ELR (cell line): ENCODE measurements around the gene MARVELD2.
A peak's percentile ranks its signal among the peaks of the same experiment; 100 is the strongest.
"Not testable (repeated sequence)": the region's sequence is repeated elsewhere in the genome, so short reads cannot be mapped to it uniquely, and the experiment has no call there.

Source experiments
- DNase-seq: peaks from one replicate; pipeline ENCODE4 v3.0.0-alpha.2; 2015; ENCODE audit warnings: low read depth

The MARVELD2 gene

GRCh38 chr5:69449511-69449910, 34.6 kb downstream of the MARVELD2 start:
- DNase-seq, result no peak

GRCh38 chr5:69450116-69450515, 35.2 kb downstream of the MARVELD2 start:
- peak; percentile 96 for DNase-seq

DNA sequence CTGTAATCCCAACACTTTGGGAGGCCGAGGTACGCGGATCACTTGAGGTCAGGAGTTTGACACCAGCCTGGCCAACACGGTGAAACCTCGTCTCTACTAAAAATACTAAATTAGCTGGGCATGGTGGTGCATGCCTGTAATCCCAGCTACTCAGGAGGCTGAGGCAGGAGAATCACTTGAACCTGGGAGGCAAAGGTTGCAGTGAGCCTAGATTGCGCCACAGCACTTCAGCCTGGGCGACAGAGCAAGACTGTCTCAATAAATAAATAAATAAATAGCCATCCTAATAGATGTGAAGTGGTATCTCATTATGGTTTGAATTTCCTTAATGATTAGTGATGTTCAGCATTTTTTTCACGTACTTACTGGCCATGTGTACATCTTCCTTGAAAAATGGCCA, 35.6 kb downstream of the MARVELD2 start:
- DNase-seq, result not testable (repeated sequence)

DNA sequence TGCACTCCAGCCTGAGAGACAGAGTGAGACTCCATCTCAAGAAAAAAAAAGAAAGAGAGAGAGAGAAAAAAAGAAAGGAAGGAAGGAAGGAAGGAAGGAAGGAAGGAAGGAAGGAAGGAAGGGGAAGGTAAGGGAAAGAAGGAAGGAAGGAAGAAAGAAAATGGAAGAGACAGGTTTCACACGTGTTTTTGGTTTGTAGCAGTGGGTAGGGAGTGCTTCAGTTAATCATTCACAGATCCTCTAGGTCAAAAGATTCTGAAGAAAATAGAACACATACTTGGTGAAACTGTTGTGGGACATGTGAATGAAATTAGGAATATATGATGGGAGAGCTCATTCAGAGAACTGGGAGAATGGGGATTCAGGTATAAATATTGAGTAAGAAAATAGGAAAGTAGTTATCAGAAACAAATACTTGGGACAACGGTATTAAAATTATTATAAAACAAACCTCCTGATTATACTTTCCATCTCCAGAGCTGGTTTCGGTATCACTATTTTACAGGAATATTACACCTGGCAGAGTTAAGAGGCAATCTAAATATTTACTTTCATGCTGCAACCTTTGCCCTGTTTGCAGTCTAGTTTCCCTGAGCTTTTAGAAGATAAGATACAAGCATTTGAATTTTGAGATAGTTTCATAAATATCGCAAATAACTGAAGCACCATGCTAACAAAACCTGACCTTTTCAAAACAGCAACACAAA, 37.2 kb downstream of the MARVELD2 start:
- DNase-seq, result no peak

DNA sequence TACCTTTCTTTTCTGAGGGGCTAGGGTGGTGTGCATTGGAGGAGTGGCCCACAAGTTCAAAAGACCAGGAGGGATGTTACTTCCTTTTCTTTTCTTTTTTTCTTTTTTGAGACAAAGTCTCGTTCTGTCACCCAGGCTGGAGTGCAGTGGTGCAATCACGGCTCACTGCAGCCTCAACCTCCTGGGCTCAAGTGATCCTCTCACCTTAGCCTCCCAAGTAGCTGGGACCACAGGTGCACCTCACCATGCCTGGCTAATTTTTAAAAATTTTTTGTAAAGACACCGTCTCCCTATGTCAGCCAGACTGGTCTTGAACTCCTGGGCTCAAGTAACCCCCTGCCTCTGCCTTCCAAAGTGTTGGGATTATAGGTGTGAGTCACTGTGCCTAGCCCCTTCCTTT, 38.6 kb downstream of the MARVELD2 start:
- not testable (repeated sequence) for DNase-seq

DNA sequence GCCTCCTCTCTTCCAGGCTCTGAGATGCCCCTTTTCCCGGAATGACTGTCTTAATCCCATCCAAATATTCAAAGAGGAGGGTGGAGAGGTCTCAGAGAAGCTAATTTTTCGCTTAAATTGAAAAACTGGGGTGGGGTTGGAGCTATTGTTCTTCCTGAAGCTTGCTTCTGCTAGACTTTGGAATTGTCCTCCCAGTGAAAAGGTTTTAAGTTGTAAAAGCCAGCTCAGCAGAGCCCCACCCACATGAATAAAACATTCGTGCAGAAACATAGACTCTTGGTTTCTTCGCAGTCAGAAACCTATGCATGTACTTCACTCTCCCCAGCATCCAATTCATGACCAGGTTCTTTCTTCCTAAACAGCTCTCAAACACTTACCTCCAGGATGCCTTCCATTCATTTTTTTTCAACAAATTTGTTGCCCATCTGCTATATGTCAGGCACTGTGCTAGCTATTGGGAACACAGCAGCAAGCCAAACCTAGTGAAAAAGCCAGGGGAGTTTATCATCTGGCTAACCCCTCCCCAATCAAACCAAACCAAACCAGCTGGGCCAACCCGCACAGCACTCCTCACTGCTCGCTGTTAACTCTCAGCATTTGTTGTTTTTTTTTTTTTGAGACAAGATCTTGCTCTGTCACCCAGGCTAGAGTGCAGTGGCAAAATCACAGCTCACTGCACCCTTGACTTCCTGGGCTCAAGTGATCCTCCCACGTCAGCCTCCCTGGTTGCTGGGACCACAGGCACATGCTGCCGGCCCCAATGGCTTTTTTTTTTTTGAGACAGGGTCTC, 39.7 kb downstream of the MARVELD2 start:
- DNase-seq, result no peak

DNA sequence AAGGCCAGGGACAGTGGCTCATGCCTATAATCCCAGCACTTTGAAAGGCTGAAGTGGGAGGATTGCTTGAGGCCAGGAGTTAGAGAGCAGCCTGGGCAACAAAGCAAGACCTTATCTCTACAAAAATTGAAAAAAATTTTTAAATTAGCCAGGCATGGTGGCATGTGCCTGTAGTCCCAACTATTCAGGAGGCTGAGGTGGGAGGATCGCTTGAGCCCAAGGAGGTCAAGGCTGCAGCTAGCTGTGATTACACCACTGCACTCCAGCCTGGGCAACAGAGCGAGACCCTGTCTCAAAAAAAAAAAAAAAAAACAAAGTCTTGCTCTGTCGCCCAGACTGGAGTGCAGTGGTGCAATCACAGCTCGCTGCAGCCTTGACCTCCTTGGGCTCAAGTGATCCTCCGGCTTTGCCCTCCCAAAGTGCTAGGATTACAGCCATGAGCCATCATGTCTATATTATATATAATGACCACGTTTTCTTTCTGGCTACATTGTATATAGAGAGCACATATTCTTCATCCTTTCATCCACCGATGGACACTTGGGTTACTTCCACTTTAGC, 40.6 kb downstream of the MARVELD2 start:
- DNase-seq, result not testable (repeated sequence)

- no peak for DNase-seq
Observed at GRCh38 chr5:69462170-69462569, 47.3 kb downstream of the MARVELD2 start.

DNA sequence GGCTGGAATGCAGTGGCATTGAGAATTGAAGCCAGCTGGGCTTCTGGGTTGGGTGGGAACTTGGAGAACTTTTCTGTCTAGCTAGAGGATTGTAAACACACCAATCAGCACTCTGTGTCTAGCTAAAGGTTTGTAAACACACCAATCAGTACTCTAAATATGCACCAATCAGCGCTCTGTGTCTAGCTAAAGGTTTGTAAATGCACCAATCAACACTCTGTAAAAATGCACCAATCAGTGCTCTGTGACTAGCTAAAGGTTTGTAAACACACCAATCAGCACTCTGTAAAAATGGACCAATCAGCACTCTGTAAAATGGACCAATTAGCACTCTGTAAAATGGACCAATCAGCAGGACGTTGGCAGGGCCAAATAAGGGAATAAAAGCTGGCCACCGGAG, 51.5 kb downstream of the MARVELD2 start:
- not testable (repeated sequence) for DNase-seq

DNA sequence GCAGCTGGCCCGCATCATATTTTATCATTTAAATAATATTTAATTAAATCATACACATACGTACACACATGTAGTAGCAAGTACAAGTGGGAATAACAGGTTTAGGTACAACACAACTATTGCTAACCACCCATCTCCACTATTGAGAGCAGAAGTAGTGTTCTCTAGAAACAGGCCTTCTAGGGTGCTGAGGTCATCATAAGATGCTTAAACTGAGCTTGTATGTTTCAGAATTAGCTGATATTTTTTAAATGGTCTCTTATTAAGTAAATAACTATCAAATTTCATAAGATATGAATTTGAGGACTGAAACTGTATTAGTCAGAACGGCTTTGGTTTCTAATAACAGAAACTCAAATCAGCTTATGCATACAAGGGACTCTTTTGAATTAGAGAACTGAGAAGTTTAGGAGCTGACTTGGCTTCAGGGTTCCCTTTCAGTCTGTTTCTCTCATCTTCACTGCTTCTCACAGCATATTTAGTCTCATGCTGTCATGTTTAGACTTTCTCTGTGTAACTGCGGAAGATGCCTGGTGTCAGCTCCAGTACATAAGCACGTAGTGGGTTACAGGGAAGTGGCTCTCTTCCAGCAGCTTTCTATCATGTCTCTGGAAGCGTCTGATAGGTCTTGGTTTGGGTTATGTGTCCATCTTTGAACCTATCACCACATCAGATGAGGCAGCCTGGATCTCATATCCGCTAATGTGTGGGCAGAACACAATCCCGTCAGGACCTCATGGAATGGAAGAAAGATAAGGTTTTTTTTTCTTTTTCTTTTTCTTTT, 52.7 kb downstream of the MARVELD2 start:
- no peak for DNase-seq

DNA sequence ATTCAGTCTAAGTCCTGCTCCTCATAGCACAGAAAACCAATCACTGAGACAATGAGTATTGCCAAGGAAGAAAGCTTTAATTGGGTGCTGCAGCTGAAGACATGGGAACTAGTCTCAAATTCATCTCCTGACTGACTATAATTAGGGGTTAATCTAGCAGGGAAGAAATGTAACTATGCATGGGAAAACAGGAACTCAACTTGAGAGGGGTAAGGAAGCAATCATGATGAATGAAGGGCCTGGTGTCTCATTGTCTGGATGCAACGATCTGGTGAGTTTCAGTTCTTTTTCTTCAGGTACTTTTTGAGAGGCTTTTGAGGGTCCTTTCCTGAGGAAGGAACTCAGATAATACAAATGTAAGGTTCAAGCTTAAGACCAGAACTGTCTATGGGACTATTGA, 53.7 kb downstream of the MARVELD2 start:
- no peak for DNase-seq

DNA sequence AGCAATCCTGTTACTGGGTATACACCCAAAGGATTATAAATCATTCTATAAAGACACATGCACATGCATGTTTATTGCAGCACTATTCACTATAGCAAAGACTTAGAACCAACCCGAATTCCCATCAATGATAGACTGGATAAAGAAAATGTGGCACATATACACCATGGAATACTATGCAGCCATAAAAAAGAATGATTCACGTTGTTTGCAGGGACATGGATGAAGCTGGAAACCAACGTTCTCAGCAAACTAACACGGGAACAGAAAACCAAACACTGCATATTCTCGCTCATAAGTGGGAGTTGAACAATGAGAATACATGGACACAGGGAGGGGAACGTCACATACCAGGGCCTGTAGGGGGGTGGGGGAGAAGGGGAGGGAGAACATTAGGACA, 56.6 kb downstream of the MARVELD2 start:
- not testable (repeated sequence) for DNase-seq

- DNase-seq, result not testable (repeated sequence)
Observed at GRCh38 chr5:69472535-69473143, 57.7 kb downstream of the MARVELD2 start.

DNA sequence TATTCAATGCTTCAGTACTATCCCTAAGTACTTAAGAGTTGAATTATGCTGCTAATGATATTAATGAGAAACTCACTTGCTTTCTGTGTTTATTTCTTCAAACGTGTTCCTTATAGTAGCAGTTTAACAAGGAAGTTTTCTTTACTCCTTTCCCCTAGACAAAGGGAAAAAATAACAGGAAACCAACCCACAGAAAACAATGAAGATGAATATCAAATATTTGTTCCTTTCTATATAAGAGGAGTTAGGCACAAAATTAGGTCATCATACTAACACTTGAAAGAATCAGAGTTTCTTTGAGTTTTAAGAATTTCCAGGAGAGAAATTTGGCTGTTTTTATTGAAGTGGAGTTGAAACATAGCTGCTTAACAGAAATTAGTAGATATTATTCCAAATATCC, 62.3 kb downstream of the MARVELD2 start:
- DNase-seq, result no peak

- not testable (repeated sequence) for DNase-seq
Observed at GRCh38 chr5:69478296-69478695, 63.4 kb downstream of the MARVELD2 start.

DNA sequence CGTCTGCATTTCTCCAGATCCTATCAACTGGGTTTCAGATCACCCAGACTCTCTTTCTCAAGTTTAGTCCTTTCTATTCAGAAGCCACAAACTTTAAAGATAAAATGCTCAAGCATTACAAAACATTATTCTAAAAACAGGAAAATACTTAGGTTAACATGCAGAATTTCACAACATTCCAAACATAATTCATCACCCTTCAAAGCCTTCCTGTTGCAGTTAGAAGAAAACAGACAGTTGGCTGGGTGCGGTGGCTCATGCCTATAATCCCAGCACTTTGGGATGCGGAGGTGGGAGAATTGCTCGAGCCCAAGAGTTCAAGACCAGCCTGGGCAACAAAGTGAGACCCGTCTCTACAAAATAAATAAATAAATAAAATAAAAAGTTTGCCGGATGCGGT, 70.0 kb downstream of the MARVELD2 start:
- DNase-seq, result peak; percentile 39

GRCh38 chr5:69485471-69485870, 70.6 kb downstream of the MARVELD2 start:
- DNase-seq, result no peak

DNA sequence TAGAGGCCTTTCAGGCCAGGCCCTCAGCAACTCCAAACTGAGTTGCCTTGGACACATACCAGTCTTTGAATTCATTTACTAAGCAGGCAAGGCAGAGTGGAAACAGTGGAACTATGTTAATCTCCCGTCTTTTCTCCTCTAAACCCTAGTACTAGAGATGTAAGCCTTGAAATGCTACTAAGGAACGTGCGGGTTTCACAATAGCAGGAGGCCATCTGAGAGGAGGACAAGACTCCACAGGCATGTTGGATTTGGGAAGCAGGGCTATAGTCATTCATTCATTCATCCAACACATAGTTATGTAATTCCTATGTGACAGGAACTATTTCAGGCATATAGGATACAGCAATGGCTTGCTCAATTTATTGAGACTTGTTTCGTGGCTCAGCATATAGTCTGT, 74.3 kb downstream of the MARVELD2 start:
- DNase-seq, result no peak

DNA sequence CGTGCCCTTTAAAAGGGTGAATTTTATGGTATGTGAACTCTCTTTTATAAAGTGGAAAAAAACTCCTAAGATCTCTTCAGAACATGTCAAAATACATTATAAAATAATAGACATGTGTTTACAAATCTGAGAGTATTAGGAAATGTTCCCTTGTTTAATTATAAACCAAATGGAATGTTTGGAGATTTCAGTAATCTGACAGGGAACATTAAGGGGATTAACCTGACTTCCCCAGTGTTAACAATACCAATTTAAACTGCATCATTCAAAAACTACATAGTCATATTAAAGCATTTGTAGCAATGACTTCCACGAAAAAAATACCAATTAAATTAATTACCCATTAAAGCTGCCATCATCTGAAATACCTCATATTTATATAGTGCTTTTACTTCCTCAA, 76.1 kb downstream of the MARVELD2 start:
- DNase-seq, result no peak

DNA sequence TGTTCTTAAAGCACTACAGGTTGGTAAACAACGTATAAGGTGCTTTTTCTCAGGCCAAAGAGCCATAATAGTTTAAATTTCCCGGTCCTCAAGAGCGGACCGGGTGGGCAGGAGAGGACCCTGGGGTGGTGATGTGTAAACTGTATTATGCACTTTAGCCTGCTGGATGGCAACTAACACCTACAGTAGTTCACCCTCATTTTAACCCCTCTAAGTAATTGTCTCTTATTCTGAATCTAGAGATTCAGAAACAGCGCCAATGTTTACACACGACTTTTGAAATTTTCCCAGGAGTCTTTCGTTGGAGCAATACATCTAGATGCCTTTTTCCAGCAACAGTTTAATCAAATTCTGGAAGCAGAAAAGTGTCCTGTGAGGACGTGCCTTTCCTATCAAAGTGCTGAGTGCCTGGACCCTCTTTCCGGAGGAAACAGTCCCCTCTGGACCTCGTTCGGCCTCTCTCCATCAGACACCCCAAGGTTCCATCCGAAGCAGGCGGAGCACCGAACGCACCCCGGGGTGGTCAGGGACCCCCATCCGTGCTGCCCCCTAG, 77.0 kb downstream of the MARVELD2 start:
- no peak for DNase-seq

DNA sequence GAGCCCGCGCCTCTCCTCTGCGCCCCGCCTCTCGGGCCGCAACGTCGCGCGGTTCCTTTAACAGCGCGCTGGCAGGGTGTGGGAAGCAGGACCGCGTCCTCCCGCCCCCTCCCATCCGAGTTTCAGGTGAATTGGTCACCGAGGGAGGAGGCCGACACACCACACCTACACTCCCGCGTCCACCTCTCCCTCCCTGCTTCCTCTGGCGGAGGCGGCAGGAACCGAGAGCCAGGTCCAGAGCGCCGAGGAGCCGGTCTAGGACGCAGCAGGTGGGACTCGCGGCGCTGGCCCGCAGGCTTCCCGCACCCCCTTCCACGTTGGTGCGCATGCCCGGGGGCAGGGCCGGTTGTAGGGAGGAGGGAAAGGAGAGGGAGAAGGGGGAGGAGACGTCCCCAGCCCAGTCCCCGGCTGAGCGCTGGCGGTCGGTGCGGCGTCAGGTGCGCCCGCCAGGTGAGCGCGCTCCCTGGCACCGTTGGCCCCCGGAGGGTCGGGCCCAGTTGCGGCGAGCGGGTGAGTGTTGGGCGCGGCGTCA, 77.5 kb downstream of the MARVELD2 start, which contains the start of gene OCLN:
OCLN (plus strand) TSS at position 400 of the 532 bp plus-strand sequence. CDS start 11,455 bp downstream, outside the sequence.
- DNase-seq, result peak; percentile 53
